ENCODE data around the gene PINLYP. TPM values are rescaled to one million over a fixed set of nuclear protein-coding genes. Genes with fewer than 3 reads are reported as not detected.

Gene PINLYP
- total RNA-seq, 4 donors from 2014 or later: 1.1 to 4.0 (median 1.6) TPM; not detected in 1

DNA sequence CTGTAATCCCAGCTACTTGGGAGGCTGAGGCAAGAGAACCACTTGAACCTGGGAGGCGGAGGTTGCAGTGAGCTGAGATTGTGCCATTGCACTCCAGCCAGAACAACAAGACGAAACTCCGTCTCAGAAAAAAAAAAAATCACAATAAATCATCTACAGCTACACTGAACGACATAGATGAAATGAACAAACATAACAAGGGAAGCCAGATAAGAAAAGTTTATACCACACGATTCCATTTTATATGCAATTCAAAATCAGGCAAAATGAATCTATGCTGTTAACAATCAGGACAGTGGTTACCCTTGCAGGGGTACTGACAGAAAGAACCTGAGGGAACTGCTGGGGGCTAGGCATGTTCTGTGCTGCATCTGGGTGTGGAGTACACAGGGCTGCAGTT is 5.9 kb upstream of the PINLYP start:
- DNase-seq: no peak
- Histone ChIP-seq H3K36me3 (no peaks in the 10 kb centered on the region), H3K27me3 (no peaks in the 10 kb centered on the region), H3K4me1 (peaks cover 4 to 9% (median 5%) of the 10 kb centered on the region in 4 donors), H3K27ac (no peak overlapping the region), H3K9me3 (no peaks in the 10 kb centered on the region), H3K4me3 (no peak overlapping the region)
- in situ Hi-C loops (cut with MboI; ENCODE audit: low pct_ligation_motif_present in 1 of 4, low pct_unique_long_range_greater_than_20kb in 1 of 4, low sequenced_read_pairs in 3 of 4): no loop called here
- TF ChIP-seq, protein P1, sequence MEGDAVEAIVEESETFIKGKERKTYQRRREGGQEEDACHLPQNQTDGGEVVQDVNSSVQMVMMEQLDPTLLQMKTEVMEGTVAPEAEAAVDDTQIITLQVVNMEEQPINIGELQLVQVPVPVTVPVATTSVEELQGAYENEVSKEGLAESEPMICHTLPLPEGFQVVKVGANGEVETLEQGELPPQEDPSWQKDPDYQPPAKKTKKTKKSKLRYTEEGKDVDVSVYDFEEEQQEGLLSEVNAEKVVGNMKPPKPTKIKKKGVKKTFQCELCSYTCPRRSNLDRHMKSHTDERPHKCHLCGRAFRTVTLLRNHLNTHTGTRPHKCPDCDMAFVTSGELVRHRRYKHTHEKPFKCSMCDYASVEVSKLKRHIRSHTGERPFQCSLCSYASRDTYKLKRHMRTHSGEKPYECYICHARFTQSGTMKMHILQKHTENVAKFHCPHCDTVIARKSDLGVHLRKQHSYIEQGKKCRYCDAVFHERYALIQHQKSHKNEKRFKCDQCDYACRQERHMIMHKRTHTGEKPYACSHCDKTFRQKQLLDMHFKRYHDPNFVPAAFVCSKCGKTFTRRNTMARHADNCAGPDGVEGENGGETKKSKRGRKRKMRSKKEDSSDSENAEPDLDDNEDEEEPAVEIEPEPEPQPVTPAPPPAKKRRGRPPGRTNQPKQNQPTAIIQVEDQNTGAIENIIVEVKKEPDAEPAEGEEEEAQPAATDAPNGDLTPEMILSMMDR (IDR thresholded peaks at IDR 0.05): no peak
- no peak for TF ChIP-seq POLR2AphosphoS5 (IDR thresholded peaks at IDR 0.05)
- TF ChIP-seq POLR2A (IDR thresholded peaks at IDR 0.05): no peak
- TF ChIP-seq EP300 (IDR thresholded peaks at IDR 0.05; ENCODE audit: low read depth): no peak
- WGBS, 2 donors (ENCODE audit: low coverage in 1 of 2): 68 to 73% methylated on average over 4 to 5 of the region's 5 CpGs
- intact Hi-C loops (cut with DNase I; ENCODE audit: low total_unique reads): loop anchor here (10.0 kb wide), 1 partner anchor 85 kb away; no protein-coding TSS in a partner anchor

DNA sequence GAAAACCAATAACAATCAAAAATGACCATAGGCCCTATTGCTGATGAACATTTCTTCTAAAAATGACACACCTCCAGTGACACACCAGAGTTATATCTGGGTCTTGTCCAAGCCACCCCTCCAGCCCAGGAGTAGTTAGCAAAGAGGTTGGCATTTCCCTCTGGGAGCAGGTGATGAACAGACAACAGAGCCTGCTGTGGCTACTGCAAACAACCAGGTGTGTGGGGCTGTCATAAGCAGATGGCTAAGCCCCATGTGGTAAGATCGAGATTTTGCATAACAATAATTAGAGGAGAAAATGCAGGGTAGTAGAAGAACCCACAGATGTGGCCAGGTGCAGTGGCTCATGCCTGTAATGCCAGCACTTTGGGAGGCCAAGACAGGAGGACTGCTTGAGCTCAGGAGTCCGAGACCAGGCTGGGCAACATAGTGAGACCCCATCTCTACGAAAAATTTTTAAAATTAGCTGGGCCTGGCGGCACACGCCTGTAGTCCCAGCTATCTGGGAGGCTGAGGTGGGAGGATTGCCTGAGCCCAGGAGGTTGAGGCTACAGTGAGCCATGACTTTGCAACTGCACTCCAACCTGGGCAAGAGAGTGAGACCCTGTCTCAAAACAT is 5.3 kb upstream of the PINLYP start:
- Histone ChIP-seq H3K9me3 (no peaks in the 10 kb centered on the region), H3K36me3 (no peaks in the 10 kb centered on the region), H3K4me3 (no peak overlapping the region), H3K27me3 (no peaks in the 10 kb centered on the region), H3K27ac (no peak overlapping the region), H3K4me1 (peaks cover 5 to 13% (median 9%) of the 10 kb centered on the region in 4 donors)
- DNase-seq: no peak
- no peak for TF ChIP-seq POLR2A (IDR thresholded peaks at IDR 0.05)
- TF ChIP-seq, protein P1 (IDR thresholded peaks at IDR 0.05): no peak
- TF ChIP-seq POLR2AphosphoS5 (IDR thresholded peaks at IDR 0.05): no peak
- no peak for TF ChIP-seq EP300 (IDR thresholded peaks at IDR 0.05; ENCODE audit: low read depth)
- intact Hi-C loops (cut with DNase I; ENCODE audit: low total_unique reads) (no loop called here), in situ Hi-C loops (cut with MboI; ENCODE audit: low pct_ligation_motif_present in 1 of 4, low pct_unique_long_range_greater_than_20kb in 1 of 4, low sequenced_read_pairs in 3 of 4) (no loop called here)
- 65% methylated on average over 5 of the region's 5 CpGs; no CpG with 5 or more reads in 1 of the 2 donors for WGBS, 2 donors (ENCODE audit: low coverage in 1 of 2)

DNA sequence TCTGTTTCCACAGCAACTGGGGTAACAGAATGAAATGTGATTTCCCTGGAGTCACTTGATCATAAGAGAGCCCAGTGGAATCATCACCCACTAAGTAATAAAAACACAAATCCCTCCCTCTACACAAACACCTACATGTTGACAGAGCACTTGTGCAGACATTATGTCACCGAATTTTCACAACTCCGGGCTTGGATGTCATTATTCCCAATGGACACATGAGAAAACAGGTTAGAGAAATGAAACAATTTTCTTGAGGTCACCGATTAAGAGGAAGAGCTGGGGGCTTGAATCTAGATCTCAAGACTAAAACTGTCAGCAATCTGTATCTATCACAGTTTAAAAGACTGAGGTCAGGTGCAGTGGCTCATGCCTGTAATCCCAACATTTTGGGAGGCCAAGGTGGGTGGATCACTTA is 3.4 kb upstream of the PINLYP start:
- Histone ChIP-seq H3K4me3 (no peak overlapping the region), H3K36me3 (no peaks in the 10 kb centered on the region), H3K27me3 (no peaks in the 10 kb centered on the region), H3K9me3 (no peaks in the 10 kb centered on the region), H3K27ac (peak overlapping the region in 2 of 4 donors; percentile 37 to 45), H3K4me1 (peaks cover 5 to 21% (median 12%) of the 10 kb centered on the region in 4 donors)
- in situ Hi-C loops (cut with MboI; ENCODE audit: low pct_ligation_motif_present in 1 of 4, low pct_unique_long_range_greater_than_20kb in 1 of 4, low sequenced_read_pairs in 3 of 4): no loop called here
- TF ChIP-seq, protein P1 (IDR thresholded peaks at IDR 0.05): no peak
- TF ChIP-seq POLR2A (IDR thresholded peaks at IDR 0.05) (no peak), EP300 (IDR thresholded peaks at IDR 0.05; ENCODE audit: low read depth) (no peak), POLR2AphosphoS5 (IDR thresholded peaks at IDR 0.05) (no peak)
- no peak for DNase-seq
- WGBS, 2 donors (ENCODE audit: low coverage in 1 of 2): 54 to 69% methylated on average over 3 of the region's 3 CpGs
- intact Hi-C loops (cut with DNase I; ENCODE audit: low total_unique reads): loop anchor here (2.0 kb wide), 1 partner anchor 31 kb away; no protein-coding TSS in a partner anchor

DNA sequence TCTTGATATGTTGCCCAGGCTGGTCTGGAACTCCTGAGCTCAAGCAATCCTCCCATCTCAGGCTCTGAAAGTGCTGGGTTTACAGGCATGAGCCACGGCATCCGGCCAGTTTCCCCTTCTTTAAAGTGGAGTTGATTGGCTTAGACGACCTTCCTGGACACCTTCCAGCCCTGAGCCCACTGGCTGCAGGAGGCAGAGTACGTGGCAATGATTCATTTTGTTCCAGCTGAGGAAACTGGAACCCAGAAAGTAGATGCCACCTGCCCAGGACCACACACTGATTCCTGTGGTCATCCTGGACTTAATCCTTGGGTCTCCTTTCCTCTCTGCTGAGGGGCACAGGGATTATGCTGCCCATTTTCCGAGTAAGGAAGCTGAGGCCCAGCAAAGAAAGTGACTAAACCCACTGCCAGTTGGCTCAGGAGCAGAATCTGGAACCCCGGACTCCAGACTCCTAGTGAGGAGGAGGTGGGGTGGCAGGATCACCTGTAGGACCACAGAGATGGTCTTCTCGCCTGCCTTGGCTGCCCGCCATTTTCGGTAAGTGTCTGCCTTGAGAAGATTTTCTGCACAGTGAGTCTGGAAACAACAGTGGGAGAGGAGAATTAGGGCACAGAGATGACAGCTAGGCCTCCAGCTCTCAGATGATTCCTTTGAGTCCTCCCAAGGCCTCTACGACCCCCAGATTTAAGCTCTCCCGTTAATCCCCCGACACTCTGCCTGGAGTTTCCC is 1.0 kb upstream of the PINLYP start:
- WGBS, 2 donors (ENCODE audit: low coverage in 1 of 2): 0 to 28% methylated on average over 3 to 12 of the region's 12 CpGs
- H3K4me3 ChIP-seq: peak overlapping the region; percentile 72 to 99 (median 88)
- intact Hi-C loops (cut with DNase I; ENCODE audit: low total_unique reads) (no loop called here), in situ Hi-C loops (cut with MboI; ENCODE audit: low pct_ligation_motif_present in 1 of 4, low pct_unique_long_range_greater_than_20kb in 1 of 4, low sequenced_read_pairs in 3 of 4) (no loop called here)
- H3K27me3 ChIP-seq: no peaks in the 10 kb centered on the region
- no peaks in the 10 kb centered on the region for H3K36me3 ChIP-seq
- H3K4me1 ChIP-seq: peaks cover 5 to 22% (median 12%) of the 10 kb centered on the region in 4 donors
- no peaks in the 10 kb centered on the region for H3K9me3 ChIP-seq
- DNase-seq: no peak
- no peak for TF ChIP-seq POLR2AphosphoS5 (IDR thresholded peaks at IDR 0.05)
- TF ChIP-seq EP300 (IDR thresholded peaks at IDR 0.05; ENCODE audit: low read depth): no peak
- TF ChIP-seq, protein P1 (IDR thresholded peaks at IDR 0.05): no peak
- no peak for TF ChIP-seq POLR2A (IDR thresholded peaks at IDR 0.05)
- H3K27ac ChIP-seq: peak overlapping the region; percentile 81 to 94 (median 92)

Data from transverse colon (tissue), 4 donors.